HEK293T (cell line): ENCODE results near the gene SNRPA1.

Source experiments
- CTCF ChIA-PET: fragments of 350-600 bp; formaldehyde crosslinking; extraction: SDS; loops from one replicate; lab custom pipeline; 2021; ENCODE audit warnings: antibody characterized with exemption, inconsistent platforms; lab: Yijun Ruan, JAX
- POLR2A ChIA-PET: fragments of 350-600 bp; formaldehyde crosslinking; extraction: SDS; loops from one replicate; lab custom pipeline; 2020; ENCODE audit warnings: antibody characterized with exemption, inconsistent platforms; lab: Yijun Ruan, JAX
- DNase-seq: peaks from one replicate; pipeline ENCODE4 v3.0.0; 2012; ENCODE audit warnings: mixed read lengths; ENCODE audit errors: extremely low spot score
- ARNT ChIP-seq: fragments of 450-650 bp; IDR thresholded peaks from 2 replicates; pipeline ENCODE4 v1.6.1; 2017; ENCODE audit warnings: mild to moderate bottlenecking
- BHLHE40 ChIP-seq: fragments of 450-650 bp; IDR thresholded peaks from 2 replicates; pipeline ENCODE4 v1.6.1; 2016; ENCODE audit warnings: mild to moderate bottlenecking, moderate library complexity, borderline replicate concordance
- CTBP1 ChIP-seq: fragments of 450-650 bp; IDR thresholded peaks from 2 replicates; pipeline ENCODE4 v1.6.1; 2016; ENCODE audit warnings: borderline replicate concordance
- ELF4 ChIP-seq: fragments of 450-650 bp; IDR thresholded peaks from 2 replicates; pipeline ENCODE4 v1.6.1; 2017; ENCODE audit warnings: antibody characterized with exemption
- FOXA1 ChIP-seq: fragments of 450-650 bp; IDR thresholded peaks from 2 replicates; pipeline ENCODE4 v1.6.1; 2016; ENCODE audit warnings: mild to moderate bottlenecking
- FOXK2 ChIP-seq: fragments of 450-650 bp; IDR thresholded peaks from 2 replicates; pipeline ENCODE4 v1.6.1; 2016; ENCODE audit warnings: mild to moderate bottlenecking
- FOXM1 ChIP-seq: fragments of 450-650 bp; IDR thresholded peaks from 2 replicates; pipeline ENCODE4 v1.6.1; 2017; ENCODE audit warnings: mild to moderate bottlenecking, borderline replicate concordance
- HDGF ChIP-seq: fragments of 450-650 bp; IDR thresholded peaks from 2 replicates; pipeline ENCODE4 v1.6.1; 2017; ENCODE audit warnings: antibody characterized with exemption, borderline replicate concordance
- L3MBTL2 ChIP-seq: fragments of 450-650 bp; conservative IDR thresholded peaks from 2 replicates; pipeline ENCODE4 v1.6.1; 2016; ENCODE audit warnings: mild to moderate bottlenecking
- LEF1 ChIP-seq: fragments of 450-650 bp; IDR thresholded peaks from 2 replicates; pipeline ENCODE4 v1.6.1; 2017; ENCODE audit warnings: mild to moderate bottlenecking, borderline replicate concordance
- NFRKB ChIP-seq: fragments of 450-650 bp; IDR thresholded peaks from 2 replicates; pipeline ENCODE4 v1.6.1; 2016; ENCODE audit warnings: mild to moderate bottlenecking, moderate library complexity
- SP1 ChIP-seq: fragments of 450-650 bp; IDR thresholded peaks from 2 replicates; pipeline ENCODE4 v1.6.1; 2017
- SUZ12 ChIP-seq: fragments of 450-650 bp; IDR thresholded peaks from 2 replicates; pipeline ENCODE4 v1.6.1; 2016; ENCODE audit warnings: mild to moderate bottlenecking
- TARDBP ChIP-seq: fragments of 450-650 bp; IDR thresholded peaks from 2 replicates; pipeline ENCODE4 v1.6.1; 2016
- ZNF384 ChIP-seq: fragments of 450-650 bp; IDR thresholded peaks from 2 replicates; pipeline ENCODE4 v1.6.1; 2016
- TF ChIP-seq, protein P1 (sequence below): fragments of 450-650 bp; IDR thresholded peaks from 2 replicates; pipeline ENCODE4 v1.6.1; 2016

The SNRPA1 gene

DNA sequence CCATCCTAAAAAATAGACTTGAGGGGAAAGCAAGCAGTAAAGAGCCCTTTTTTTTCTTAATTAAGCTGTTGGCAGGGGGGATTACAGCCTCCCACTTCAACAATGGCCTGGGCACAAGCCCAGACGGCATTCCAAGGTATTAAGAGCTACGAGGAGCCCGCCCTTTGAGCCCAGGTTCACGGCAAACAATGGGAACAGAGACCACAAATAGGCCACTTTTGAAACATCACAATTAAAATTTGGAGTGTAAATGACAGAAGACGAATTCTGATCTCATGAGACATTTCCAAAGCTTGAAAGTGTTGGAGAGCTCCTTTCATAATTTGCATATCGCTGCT, 52.1 kb downstream of the SNRPA1 start:
- ChIA-PET CTCF (no interaction called here), POLR2A (no interaction called here)
- TF ChIP-seq ZNF384 = no peak
- no peak for DNase-seq

DNA sequence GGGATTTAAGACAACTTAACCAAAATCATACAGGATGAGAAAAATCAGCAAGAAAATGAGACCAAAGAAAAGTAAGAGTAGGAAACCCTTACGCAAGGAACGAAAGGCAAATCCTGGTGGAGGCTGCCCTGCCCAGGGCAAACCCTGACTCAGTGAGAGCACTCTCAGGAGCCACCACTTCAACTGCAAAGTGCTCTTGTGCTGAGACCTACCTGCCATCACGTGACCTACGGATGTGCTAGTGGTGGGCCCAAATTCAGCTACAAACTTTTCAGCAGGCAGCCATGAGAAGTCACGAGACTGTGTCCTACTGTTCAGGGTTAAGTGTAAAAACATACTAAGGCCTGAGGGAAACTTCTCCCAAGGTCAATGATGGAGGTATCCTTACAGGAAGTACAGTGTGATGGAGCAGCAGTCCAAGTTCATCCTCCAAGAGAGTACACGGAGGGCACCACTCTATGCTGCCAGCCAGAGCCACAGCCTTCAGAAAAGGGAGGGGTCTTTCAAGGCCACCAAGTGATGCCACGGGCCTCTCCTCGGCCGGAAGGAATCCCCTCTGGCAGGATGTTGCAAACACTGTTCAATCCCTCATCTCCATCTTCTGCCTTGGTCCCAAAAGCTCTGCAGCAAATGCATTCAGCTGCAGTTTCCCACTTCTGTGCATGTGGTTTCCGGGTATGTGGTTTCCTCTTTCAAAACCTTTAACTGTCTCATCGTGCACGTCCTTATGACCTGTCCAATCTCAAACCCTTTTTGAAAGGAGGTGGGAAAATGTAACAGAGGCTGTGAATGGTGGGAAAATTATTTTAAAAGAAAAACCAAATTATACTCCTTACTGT, 52.7 kb downstream of the SNRPA1 start:
- ChIA-PET POLR2A (no interaction called here), CTCF (no interaction called here)
- TF ChIP-seq NFRKB (no peak), CTBP1 (no peak), L3MBTL2 (no peak), SUZ12 (no peak), SP1 (no peak), ZNF384 (no peak), FOXM1 (no peak), ELF4 (no peak), TARDBP (no peak), HDGF (no peak), BHLHE40 (no peak), LEF1 (no peak), ARNT (no peak), FOXA1 (no peak), FOXK2 (no peak)
- TF ChIP-seq, protein P1, sequence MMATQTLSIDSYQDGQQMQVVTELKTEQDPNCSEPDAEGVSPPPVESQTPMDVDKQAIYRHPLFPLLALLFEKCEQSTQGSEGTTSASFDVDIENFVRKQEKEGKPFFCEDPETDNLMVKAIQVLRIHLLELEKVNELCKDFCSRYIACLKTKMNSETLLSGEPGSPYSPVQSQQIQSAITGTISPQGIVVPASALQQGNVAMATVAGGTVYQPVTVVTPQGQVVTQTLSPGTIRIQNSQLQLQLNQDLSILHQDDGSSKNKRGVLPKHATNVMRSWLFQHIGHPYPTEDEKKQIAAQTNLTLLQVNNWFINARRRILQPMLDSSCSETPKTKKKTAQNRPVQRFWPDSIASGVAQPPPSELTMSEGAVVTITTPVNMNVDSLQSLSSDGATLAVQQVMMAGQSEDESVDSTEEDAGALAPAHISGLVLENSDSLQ = no peak

DNA sequence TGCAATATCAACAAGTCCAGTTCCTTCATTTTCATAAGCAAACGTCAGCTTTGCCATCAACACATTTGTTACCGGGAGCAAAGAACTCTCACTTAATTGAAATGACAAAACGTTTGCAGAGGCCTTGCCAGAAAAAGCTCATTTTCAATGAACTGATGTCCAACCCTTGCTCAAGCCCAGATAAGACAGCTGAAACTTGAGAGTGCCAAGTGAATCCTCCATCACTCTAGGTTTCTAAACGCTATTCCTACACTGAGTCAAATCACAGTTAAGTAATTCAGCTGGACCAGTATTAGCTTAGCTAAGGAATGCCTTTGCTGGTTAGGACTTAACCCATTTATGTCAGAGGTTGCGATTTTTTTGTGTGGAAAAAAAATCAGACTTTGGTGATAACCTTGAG, 54.7 kb downstream of the SNRPA1 start:
- ChIA-PET CTCF (interaction anchor here (1.0 kb wide), 1 partner anchor 232 kb away, joined by 4 read pairs; no protein-coding TSS in a partner anchor), POLR2A (interaction anchor here (1.0 kb wide), 2 partner anchors 10 to 11 kb away, joined by 3 to 5 read pairs; partner anchors contain the start of gene CHSY1)
- no peak for TF ChIP-seq NFRKB
- TF ChIP-seq ELF4 = no peak
- TF ChIP-seq L3MBTL2 = no peak
- TF ChIP-seq LEF1 = no peak
- TF ChIP-seq, protein P1 = no peak
- TF ChIP-seq SUZ12 = no peak
- no peak for TF ChIP-seq BHLHE40
- no peak for TF ChIP-seq SP1
- no peak for TF ChIP-seq ARNT
- no peak for TF ChIP-seq TARDBP
- no peak for TF ChIP-seq HDGF
- no peak for DNase-seq

More for the DNA sequence above, 52.7 kb downstream of the SNRPA1 start:
- DNase-seq = no peak

DNA sequence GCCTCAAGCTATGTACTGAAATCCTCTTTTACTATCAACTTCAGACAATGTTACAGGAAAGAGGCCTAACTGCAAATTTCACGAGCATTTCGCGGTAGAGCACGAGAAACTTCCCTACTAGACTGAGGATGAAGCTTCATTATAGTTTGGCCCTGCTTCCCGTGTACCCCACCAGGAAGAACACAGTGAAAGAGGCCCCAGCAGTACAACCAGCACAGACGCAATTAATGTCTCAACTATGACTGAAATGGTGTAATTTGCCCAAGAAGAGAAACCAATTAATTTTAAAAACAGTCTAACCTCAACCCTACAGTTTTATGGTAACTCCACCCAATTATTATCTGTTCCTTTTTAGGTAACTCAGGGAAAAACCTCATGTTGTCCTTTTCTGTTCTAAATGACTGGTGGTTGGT, 55.3 kb downstream of the SNRPA1 start:
- TF ChIP-seq CTBP1 (no peak), HDGF (no peak), SUZ12 (no peak), FOXK2 (no peak), TARDBP (no peak), NFRKB (no peak), FOXA1 (no peak), FOXM1 (no peak), L3MBTL2 (no peak), LEF1 (no peak), ELF4 (no peak), SP1 (no peak), ARNT (no peak), BHLHE40 (no peak), ZNF384 (no peak)
- TF ChIP-seq, protein P1 = no peak
- DNase-seq = no peak
- ChIA-PET POLR2A (interaction anchor here (1.2 kb wide), 1 partner anchor 12 kb away, joined by 3 read pairs; no protein-coding TSS in a partner anchor), CTCF (interaction anchor here (0.5 to 1.0 kb wide), 2 partner anchors 232 to 250 kb away, joined by 3 to 4 read pairs; no protein-coding TSS in a partner anchor)

DNA sequence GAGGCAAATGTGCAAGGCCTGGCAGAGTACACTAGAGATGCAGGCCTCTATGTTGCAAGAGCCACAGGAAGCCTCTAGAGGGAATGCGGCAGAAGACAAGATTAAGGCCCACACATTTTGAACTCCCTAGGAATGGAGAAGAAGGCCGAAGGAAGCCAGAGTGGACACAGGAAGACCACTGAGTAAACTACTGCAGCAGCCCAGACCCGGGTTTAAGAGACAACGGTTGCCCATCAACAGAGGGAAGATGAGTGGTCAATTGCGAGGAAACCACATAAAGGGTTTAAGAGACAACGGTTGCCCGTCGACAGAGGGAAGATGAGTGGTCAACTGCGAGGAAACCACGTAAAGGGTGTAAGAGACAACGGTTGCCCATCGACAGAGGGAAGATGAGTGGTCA, 57.8 kb downstream of the SNRPA1 start:
- CTCF ChIA-PET = no interaction called here
- DNase-seq = no peak
- TF ChIP-seq L3MBTL2 = no peak
- no peak for TF ChIP-seq HDGF
- TF ChIP-seq, protein P1 = no peak
- TF ChIP-seq SUZ12 = no peak
- TF ChIP-seq ZNF384 = no peak
- TF ChIP-seq ELF4 = no peak
- no peak for TF ChIP-seq LEF1
- POLR2A ChIA-PET = no interaction called here

DNA sequence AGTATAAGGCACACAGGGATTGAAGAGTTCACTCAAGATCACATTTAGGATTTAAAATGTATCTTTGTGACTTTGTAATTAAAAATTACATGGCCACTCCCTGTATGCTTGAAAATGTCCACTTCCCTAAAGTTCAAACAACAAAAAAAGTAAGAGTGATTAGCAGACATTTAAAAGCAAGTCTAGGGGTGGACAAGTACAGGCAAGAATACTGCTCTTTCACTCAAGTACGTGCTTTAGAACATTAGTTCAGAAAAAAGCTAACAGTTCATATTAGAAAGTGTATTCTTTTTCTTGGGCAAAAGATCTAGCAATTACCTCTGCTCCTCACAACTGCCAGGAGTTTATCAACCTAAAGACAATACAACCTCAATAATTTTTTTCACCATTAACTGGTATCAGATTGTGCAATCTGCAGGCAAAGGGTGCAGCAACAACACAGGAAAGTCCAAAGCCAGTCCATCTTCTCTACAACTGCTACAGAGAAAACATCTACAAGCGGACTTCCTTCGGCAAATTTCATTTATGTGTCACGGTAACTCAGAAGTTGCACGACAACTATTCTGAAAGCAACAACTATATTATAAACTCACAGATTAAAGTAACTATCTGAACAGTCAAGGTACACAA, 61.3 kb downstream of the SNRPA1 start:
- CTCF ChIA-PET = no interaction called here
- POLR2A ChIA-PET = no interaction called here
- no peak for DNase-seq
- TF ChIP-seq LEF1 = no peak
- TF ChIP-seq TARDBP = no peak
- no peak for TF ChIP-seq FOXA1
- TF ChIP-seq, protein P1 = no peak
- TF ChIP-seq SP1 = no peak
- TF ChIP-seq NFRKB = no peak
- no peak for TF ChIP-seq BHLHE40
- no peak for TF ChIP-seq HDGF
- TF ChIP-seq CTBP1 = no peak
- TF ChIP-seq L3MBTL2 = no peak
- TF ChIP-seq ZNF384 = no peak
- TF ChIP-seq ELF4 = no peak
- no peak for TF ChIP-seq ARNT
- TF ChIP-seq FOXM1 = no peak
- TF ChIP-seq FOXK2 = no peak
- TF ChIP-seq SUZ12 = no peak
